Fibroblast of skin of right biceps (primary cell): ENCODE data around the gene PRKN.

Experiments used
- DNase-seq: peaks from one replicate; pipeline ENCODE4 v3.0.0-alpha.2; 2013

PRKN gene

GRCh38 chr6:161494566-161494965 is 1233.0 kb downstream of the PRKN start:
- no peak for DNase-seq

- DNase-seq, result no peak
Observed at GRCh38 chr6:161493576-161494118, 1233.9 kb downstream of the PRKN start.

GRCh38 chr6:161489626-161490306 is 1237.8 kb downstream of the PRKN start:
- DNase-seq, result peak; percentile 43

DNA sequence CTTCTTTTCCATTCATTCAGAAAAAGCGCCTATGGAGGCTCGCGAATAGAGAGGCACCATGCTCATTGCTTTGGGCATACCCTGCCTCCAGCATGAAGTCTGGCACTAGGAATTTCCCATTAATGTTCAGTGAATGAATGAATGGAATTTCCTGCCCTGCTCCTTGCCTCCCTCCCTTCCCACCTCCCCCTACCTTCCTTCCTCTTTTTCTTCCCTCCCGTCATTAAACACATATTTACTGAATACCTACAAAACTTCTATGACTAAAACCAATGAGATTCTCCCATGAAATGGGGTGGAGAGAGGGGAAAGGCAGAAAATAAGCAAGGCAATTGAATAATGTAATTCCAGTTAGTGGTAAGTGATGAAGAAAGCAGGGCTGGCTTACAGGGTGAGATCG is 1239.9 kb downstream of the PRKN start:
- DNase-seq, result peak; percentile 43

- DNase-seq, result no peak
Observed at GRCh38 chr6:161487217-161487531, 1240.4 kb downstream of the PRKN start.

DNA sequence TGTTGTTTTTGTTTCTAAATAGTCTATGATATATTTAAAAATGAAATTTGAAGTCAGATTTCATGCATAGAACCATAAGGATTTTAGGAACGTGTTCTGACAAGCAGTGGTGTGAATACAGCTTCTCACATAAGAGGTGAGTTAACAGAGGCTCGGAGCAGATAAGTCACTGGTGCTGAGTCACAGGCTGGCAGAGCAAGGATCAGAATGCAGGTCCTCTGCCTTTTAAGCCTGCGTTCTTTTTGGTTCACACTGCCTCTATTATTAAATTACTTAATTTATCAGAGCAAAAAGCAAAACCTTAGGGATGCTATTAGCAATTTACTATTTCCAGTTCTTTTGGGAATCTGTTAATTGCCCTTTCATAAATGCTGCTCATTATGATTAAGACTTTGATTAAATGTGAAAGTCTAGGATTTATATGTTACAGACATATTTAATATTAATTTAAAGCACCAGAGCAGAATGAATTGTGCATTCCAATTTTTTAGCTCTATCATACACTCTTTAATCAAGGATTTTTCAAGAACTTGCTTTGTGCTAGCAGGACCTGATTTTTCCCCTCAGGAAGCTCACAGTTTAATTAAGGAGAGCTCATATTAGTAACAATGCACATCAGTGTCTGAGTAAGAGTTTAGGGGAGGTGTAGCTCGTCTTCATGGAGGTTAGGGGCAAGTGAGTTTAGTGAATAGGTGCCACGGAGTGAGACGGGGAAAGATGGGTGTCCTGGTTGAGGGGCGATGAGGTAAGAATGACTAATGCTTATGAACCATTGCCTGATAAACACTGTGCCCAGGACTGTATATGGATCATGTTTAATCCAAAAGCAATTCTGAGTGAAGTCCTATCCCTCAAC is 1241.0 kb downstream of the PRKN start:
- peak; percentile 43 for DNase-seq

DNA sequence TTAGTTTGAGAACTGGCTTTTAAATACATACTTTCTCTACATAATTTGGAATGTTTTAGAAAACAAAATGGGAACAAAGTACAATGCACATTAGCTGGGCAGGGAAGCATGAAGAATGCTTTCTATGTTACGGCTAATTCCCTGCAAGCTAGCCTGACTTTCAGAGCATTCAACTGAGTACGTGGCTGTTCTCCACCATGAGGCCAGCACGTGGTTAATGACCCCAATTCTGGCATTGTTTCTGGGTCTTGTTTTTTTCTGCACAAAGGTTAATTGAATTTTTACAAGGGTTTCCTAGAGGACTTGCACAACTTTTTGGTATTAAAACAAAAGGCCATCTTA is 1245.1 kb downstream of the PRKN start:
- no peak for DNase-seq

DNA sequence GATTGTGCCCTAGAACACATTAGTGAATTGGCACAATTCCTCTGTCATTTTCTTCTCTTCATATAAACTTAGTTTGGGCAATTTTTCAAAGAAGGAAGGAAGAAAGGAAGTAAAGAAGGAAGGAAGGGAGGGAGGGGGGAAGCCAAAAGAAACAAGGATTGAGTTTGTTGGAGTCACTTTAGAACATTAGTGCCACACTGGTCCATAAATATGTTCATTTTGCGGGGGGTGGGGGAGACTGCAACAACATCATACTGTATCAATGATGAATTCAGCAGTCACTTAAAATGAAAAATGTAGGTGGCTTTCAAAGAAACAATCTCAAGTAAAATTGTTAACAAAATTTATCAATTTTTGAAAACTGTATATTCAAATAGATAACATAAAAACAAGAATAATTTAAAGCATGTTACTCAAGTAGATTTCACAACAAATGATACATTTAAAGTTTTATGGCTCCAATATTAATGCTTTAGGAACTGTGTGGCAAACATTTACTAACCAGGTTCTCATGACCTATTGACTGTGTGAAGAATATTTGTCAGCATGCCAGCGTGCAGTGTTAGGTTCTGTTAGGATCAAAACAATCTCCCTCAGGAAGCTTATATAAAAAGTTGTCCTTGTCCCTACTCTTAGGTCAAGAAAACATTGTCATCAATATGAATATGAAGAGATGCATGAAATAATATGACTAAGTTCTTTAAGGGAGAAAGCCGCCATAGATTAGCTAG is 1245.6 kb downstream of the PRKN start:
- peak; percentile 9 for DNase-seq

DNA sequence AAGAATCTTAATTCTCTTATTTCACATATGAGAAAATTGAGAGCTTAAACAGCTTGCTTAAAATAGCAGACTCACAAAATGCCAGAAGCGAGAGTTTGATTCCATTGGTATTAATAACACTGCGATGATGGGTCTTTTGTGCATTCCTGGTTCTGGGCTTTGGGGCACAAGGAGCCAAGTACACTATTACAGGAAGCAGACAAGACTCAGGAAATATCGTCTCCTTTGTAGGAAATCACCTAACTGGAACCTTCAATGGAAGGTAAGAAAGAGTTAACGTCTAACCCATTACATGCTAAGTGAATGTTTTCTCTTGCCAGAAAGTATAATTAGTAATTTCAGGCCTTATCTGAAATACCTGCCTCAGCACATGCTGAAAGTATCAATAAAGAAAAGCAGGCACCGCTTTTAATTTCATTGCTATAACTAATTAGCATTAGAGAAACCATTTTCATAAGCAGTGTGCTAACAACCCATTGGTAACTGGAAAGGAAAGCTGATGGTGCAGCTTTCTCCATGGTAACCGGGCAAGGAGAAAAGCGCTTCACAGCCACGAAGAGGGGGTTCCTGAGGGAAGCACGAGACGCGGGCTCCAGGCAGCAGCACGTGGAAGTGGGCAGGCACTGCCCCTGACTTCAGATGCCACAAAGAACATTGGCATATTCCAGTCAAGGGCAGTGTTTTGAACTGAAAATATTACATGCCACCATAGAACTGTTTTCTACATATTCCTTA is 1247.0 kb downstream of the PRKN start:
- DNase-seq, result no peak

GRCh38 chr6:161479376-161479775 is 1248.2 kb downstream of the PRKN start:
- no peak for DNase-seq

DNA sequence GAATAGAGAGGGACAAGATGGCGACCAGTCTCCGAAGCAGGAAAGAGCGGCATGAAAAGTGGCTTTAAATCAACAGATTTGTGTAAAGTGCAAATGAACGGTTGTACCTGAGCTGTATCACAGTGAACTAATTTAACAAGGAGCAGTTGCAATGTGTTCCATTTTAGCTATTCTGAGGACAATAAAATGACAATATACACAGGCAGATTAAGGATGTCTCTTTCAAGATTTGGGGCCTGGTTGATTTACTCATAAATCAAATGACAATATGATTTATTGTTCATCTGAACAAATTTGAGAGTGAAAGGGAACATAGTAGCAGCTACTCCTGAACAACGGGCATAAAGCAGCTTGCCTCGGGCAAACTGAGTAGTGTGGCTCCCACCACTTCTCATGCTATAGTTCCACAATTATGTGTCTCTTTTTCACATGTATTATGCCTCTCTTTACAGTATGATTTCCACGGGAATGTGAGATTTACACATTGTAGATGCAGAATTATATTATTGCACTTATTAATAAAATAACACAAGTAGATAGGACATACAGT is 1249.6 kb downstream of the PRKN start:
- no peak for DNase-seq

- DNase-seq, result peak; percentile 34
Observed at GRCh38 chr6:161476711-161477110, 1250.9 kb downstream of the PRKN start.

DNA sequence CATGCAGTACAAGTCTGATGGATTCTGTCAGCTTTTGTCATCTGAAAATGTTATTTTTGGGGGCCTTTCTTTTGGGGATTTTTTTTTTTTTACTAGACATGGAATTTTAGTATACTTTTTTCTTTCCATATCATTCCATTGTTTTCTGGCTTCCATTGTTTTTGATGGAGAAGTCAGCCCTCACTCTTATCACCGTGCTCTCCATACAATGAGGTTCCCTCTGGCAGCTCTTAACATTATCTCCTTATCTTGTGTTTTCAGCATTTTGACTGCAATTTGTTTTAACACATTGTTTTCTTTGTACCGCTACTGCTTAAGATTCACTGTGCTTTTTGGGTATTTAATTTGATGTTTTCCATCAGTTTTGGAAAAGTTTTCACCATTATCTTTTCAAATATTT is 1262.2 kb downstream of the PRKN start:
- DNase-seq, result no peak

GRCh38 chr6:161463071-161463470 is 1264.5 kb downstream of the PRKN start:
- no peak for DNase-seq

DNA sequence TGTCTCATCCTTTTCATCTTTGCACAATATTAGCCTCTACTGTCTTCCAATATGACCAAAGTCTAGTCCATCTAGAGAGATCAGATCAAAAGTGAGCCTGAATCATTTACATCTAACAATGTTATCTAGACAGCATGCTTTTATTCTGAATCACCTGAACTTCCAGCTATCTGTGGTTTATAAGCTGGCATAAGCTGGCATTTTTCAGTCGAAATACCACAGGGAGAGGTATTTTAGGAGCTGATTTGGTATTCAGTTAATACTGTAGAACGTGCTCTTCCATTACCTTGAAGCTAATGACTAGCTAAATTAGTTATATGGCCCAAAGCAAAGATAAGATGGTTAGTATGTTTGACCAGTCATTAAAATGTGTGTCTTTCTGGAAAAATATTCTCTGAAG is 1265.4 kb downstream of the PRKN start:
- no peak for DNase-seq

GRCh38 chr6:161459008-161459615 is 1268.5 kb downstream of the PRKN start:
- DNase-seq, result peak; percentile 26

GRCh38 chr6:161458201-161458951 is 1269.2 kb downstream of the PRKN start:
- no peak for DNase-seq

DNA sequence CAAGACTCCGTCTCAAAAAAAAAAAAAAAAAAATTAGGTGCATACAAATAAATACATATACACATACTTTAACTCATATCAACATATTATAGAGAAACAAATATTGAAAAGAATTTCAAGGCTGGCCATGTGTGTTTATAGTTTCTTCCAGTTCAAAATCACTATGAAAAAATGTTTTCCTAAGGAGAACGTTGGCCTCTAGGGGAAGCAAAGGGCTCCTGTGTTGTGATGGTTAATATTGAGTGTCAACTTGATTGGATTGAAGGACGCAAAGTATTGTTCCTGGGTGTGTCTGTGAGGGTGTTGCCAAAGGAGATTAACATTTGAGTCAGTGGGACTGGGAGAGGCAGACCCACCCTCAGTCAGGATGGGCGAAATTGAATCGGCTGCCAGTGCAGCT is 1271.7 kb downstream of the PRKN start:
- no peak for DNase-seq

- no peak for DNase-seq
Observed at GRCh38 chr6:161453558-161453957, 1274.0 kb downstream of the PRKN start.

GRCh38 chr6:161452241-161452640 is 1275.3 kb downstream of the PRKN start:
- DNase-seq, result no peak

- DNase-seq, result no peak
Observed at GRCh38 chr6:161449521-161449920, 1278.0 kb downstream of the PRKN start.
